CD4-positive, CD25-positive, alpha-beta regulatory T cell (primary cell): ENCODE data around the gene RHOBTB3. TPM values are rescaled to one million over a fixed set of nuclear protein-coding genes. Genes with fewer than 3 reads are reported as not detected.

Experiments used
- ATAC-seq, 2 donors: fragments of 150-1000 bp; cut with Tn5 transposase; one replicate each; pipeline ENCODE4 v1.10.0; 2021; ENCODE audit warnings: low read depth in 2 of 2, moderate number of reproducible peaks in 2 of 2, moderate library complexity in 1 of 2
- DNase-seq, 3 donors: peaks; one replicate each; pipeline versions ENCODE4 v3.0.0 to v3.0.0-alpha.2; 2012 to 2022; ENCODE audit warnings: mixed read lengths in 1 of 3
- H3K27ac ChIP-seq: one replicate; pipeline ENCODE4 v1.7.0; 2013; ENCODE audit warnings: mild to moderate bottlenecking, low read length; ENCODE audit not compliant: insufficient read depth, poor library complexity, severe bottlenecking
- H3K27me3 ChIP-seq: one replicate; pipeline ENCODE4 v1.7.0; 2013; ENCODE audit warnings: low read length; ENCODE audit not compliant: control insufficient read depth, insufficient read depth
- H3K36me3 ChIP-seq: one replicate; pipeline ENCODE4 v1.7.0; 2013; ENCODE audit warnings: mild to moderate bottlenecking, low read length, moderate library complexity; ENCODE audit not compliant: control insufficient read depth, insufficient read depth
- H3K4me1 ChIP-seq: 2 replicates; pipeline ENCODE4 v1.7.0; 2013; ENCODE audit warnings: mild to moderate bottlenecking, low read length; ENCODE audit not compliant: insufficient read depth, control insufficient read depth, poor library complexity, severe bottlenecking
- H3K4me3 ChIP-seq: one replicate; pipeline ENCODE4 v1.7.0; 2013; ENCODE audit warnings: low read depth, mild to moderate bottlenecking, low read length, moderate library complexity
- H3K9me3 ChIP-seq, 2 experiments: 1 replicate in 1 of 2; 2 replicates in 1 of 2; pipeline ENCODE4 v1.7.0; 2013; ENCODE audit warnings: low read length in 2 of 2, mild to moderate bottlenecking in 1 of 2, moderate library complexity in 1 of 2; ENCODE audit not compliant: control insufficient read depth in 2 of 2
- H3K27ac Mint-ChIP-seq, 3 donors: one replicate each; pipeline ENCODE4 v1.8.0; 2020 to 2022; ENCODE audit warnings: mild to moderate bottlenecking in 3 of 3, mixed read lengths in 3 of 3, moderate library complexity in 2 of 3
- H3K27me3 Mint-ChIP-seq: one replicate; pipeline ENCODE4 v1.8.0; 2022; ENCODE audit warnings: mild to moderate bottlenecking, mixed read lengths
- H3K36me3 Mint-ChIP-seq: one replicate; pipeline ENCODE4 v1.8.0; 2020; ENCODE audit warnings: mixed read lengths
- H3K4me1 Mint-ChIP-seq, 4 donors: one replicate each; pipeline ENCODE4 v1.8.0; 2020 to 2022; ENCODE audit warnings: mixed read lengths in 4 of 4, mild to moderate bottlenecking in 1 of 4
- H3K4me3 Mint-ChIP-seq, 4 donors: one replicate each; pipeline ENCODE4 v1.8.0; 2020 to 2022; ENCODE audit warnings: mild to moderate bottlenecking in 4 of 4, mixed read lengths in 4 of 4, moderate library complexity in 3 of 4
- H3K9me3 Mint-ChIP-seq, 7 donors: one replicate each; pipeline ENCODE4 v1.8.0; 2020 to 2022; ENCODE audit warnings: mixed read lengths in 7 of 7, mild to moderate bottlenecking in 3 of 7, moderate library complexity in 2 of 7
- polyA plus RNA-seq, 4 donors: library from polyadenylated mRNA; unstranded; fragments of 300-500 nt; fragmentation: Illumina TruSeq; gene quantifications; one replicate each; pipeline ENCODE4 v1.2.3, GENCODE V29; 2021
- total RNA-seq: library from RNA; stranded (reverse); gene quantifications from one replicate; pipeline ENCODE4 v1.2.3, GENCODE V29; 2022

Gene RHOBTB3
- total and polyA plus RNA-seq, 5 donors from 2014 or later: 1.4 to 2.8 (median 2.6) TPM

DNA sequence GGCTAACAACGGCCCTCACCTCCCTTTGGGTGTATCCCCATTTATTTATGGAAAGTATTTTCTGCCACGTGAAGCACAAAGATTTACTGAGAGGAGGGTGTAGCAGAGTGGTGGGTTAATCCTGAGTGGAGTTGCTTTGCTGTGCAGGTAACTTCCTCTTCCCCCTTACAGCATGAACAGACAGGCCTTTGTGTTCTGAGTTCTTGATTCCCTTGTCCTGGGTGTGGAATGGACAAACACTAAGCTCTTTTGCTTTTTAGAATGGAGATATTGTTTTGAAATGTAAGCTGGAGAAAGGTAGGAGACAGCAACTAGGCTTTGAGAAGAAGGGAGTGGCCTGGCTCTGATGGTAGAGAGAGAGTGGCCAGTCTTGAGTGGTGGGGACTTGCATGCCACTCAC is 108.5 kb downstream of the RHOBTB3 start:
- H3K27ac ChIP-seq: no peak overlapping the region
- Mint-ChIP-seq H3K27ac (peak overlapping the region in 1 of 3 donors; percentile 43), H3K4me3 (no peak overlapping the region), H3K36me3 (no peaks in the 10 kb centered on the region), H3K9me3 (no peaks in the 10 kb centered on the region), H3K4me1 (peaks cover 23 to 37% (median 26%) of the 10 kb centered on the region in 4 donors), H3K27me3 (peaks cover 4% of the 10 kb centered on the region)
- DNase-seq (no peak), ATAC-seq (no peak)
- H3K9me3 ChIP-seq: no peaks in the 10 kb centered on the region
- H3K27me3 ChIP-seq: no peaks in the 10 kb centered on the region
- H3K4me1 ChIP-seq: peaks cover 30% of the 10 kb centered on the region
- no peak overlapping the region for H3K4me3 ChIP-seq
- no peaks in the 10 kb centered on the region for H3K36me3 ChIP-seq

DNA sequence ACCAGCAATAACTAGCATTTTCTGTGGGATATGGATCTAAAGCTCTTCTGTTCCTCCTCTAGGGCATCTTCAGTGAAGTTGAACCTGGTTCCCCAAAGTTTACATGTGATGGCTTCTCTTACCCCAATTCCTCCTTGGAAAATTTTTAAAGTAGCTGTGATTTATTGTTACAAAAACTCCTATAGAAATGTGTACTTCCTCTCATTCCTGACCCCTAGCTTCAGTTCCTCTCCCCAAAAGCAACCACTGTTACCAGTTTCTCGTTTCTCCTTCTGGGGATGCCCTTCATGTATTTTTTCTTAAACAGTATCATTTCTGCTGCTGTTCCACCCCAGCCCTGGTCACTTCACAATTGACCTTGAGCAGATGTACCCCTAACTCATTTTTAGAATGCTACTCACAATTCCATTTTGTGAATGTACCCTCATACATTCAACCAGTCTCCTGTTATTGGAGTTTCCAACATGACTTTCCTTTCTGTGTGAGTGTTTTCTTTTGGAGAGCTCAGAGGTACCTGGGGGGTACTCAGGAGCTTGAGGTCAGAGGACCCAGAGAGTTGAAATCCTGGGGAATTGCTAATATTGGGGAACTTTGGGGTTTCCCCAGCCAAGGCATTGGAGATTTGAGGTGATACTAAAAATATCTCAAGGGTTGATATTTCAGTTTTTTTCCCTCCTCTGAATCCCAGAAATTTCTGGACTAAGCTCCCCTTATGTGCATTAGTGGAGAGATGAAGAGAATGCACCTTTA is 110.0 kb downstream of the RHOBTB3 start:
- Histone ChIP-seq H3K36me3 (no peaks in the 10 kb centered on the region), H3K4me3 (no peak overlapping the region), H3K9me3 (no peaks in the 10 kb centered on the region), H3K27me3 (no peaks in the 10 kb centered on the region), H3K4me1 (peaks cover 20% of the 10 kb centered on the region), H3K27ac (no peak overlapping the region)
- peaks cover 17 to 26% (median 23%) of the 10 kb centered on the region in 4 donors for H3K4me1 Mint-ChIP-seq
- H3K36me3 Mint-ChIP-seq: no peaks in the 10 kb centered on the region
- peak overlapping the region in 2 of 3 donors; percentile 66 to 69 for H3K27ac Mint-ChIP-seq
- no peak for ATAC-seq
- no peak overlapping the region for H3K4me3 Mint-ChIP-seq
- DNase-seq: no peak
- no peaks in the 10 kb centered on the region for H3K9me3 Mint-ChIP-seq
- H3K27me3 Mint-ChIP-seq: peaks cover 10% of the 10 kb centered on the region

DNA sequence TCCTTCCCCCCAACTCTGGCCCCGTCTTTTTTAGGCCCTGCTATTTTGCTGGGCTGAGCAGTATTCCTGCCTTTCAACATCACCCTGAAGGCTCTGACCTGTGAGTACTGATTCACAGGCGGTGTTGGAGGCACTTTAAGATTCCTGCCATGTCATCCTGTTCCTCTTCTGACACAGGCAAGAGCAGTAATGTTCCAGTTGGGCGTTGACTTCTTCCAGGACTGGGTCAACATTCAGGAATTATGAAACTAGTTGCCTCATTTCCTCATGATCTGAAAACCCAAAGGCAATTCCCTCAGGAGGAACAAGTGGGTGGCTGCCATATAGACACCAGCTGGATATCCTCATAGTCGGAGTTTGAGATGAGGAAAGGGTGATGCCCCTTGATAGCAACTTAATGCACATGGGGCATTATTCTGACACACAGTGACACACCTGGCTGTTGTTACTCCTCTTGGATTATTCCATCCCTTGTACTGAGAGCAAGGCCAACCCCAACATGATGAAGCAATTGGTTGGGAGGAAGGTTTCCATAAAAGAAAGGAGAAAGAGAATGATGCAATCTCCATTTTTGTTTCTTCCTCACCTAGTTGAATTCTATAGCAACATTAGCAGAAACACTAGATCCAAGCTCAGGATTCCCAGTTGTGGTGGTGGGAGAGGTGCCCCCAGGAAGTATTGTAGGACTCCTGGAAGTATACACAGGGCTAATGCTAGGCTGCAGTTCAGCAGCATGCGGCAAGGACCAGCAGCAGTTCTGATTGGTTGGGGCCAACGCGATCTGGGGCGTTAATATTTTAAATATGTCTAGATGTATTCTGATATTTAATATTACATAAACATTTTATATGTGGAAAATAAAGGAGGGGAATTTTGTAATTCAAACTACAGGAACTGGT is 111.0 kb downstream of the RHOBTB3 start:
- Mint-ChIP-seq H3K4me3 (peak overlapping the region in 1 of 4 donors; percentile 6), H3K36me3 (no peaks in the 10 kb centered on the region), H3K27me3 (peaks cover 10% of the 10 kb centered on the region), H3K4me1 (peaks cover 17 to 20% (median 18%) of the 10 kb centered on the region in 4 donors), H3K27ac (peak overlapping the region in 1 of 3 donors; percentile 94), H3K9me3 (no peaks in the 10 kb centered on the region)
- H3K27ac ChIP-seq: no peak overlapping the region
- no peaks in the 10 kb centered on the region for H3K36me3 ChIP-seq
- no peaks in the 10 kb centered on the region for H3K27me3 ChIP-seq
- H3K4me3 ChIP-seq: no peak overlapping the region
- no peaks in the 10 kb centered on the region for H3K9me3 ChIP-seq
- H3K4me1 ChIP-seq: peaks cover 13% of the 10 kb centered on the region
- DNase-seq (no peak), ATAC-seq (no peak)

DNA sequence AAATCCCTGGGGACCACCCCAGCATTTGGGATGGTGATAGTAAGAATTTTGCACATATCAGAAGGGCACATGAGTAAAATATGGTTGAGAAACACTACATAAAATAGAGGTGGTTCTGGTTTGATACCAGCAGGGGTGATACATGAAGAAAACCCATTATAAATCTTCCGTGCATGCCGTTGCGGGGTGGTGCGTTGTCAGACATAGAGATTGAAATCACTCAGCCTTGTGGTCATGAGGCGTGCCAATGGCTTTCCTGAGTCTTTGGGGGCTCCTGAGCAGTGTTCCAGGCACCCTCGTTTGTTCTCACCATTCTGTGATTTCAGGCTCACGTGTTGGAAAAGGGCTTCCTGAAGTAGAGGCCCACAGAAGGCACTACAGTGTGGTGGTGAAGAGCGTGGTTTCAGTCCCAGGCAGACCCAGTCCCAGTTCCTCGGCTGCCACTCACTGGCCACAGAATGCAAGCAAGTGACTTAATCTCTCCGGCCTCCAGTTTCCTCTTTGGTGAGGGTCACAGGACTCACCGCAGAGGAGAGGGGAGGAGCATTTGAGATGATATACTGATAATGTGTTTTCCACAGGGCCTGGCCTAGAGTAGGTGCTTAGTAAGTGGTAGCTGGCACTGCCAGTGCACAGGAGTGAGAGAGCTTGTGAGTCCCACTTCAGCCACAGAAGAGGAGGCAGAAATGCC is 111.9 kb downstream of the RHOBTB3 start:
- H3K4me3 Mint-ChIP-seq: peak overlapping the region; percentile 1 to 61 (median 22)
- Histone ChIP-seq H3K27me3 (peaks cover 2% of the 10 kb centered on the region), H3K27ac (no peak overlapping the region), H3K36me3 (no peaks in the 10 kb centered on the region), H3K4me1 (peaks cover 13% of the 10 kb centered on the region), H3K9me3 (no peaks in the 10 kb centered on the region), H3K4me3 (peak overlapping the region; percentile 13)
- no peaks in the 10 kb centered on the region for H3K36me3 Mint-ChIP-seq
- H3K4me1 Mint-ChIP-seq: peaks cover 12 to 19% (median 14%) of the 10 kb centered on the region in 4 donors
- DNase-seq (peak; percentile 25 to 80 (median 49)), ATAC-seq (peak; percentile 67 to 75)
- H3K27ac Mint-ChIP-seq: peak overlapping the region; percentile 84 to 94 (median 88)
- H3K9me3 Mint-ChIP-seq: no peaks in the 10 kb centered on the region
- H3K27me3 Mint-ChIP-seq: peaks cover 12% of the 10 kb centered on the region

DNA sequence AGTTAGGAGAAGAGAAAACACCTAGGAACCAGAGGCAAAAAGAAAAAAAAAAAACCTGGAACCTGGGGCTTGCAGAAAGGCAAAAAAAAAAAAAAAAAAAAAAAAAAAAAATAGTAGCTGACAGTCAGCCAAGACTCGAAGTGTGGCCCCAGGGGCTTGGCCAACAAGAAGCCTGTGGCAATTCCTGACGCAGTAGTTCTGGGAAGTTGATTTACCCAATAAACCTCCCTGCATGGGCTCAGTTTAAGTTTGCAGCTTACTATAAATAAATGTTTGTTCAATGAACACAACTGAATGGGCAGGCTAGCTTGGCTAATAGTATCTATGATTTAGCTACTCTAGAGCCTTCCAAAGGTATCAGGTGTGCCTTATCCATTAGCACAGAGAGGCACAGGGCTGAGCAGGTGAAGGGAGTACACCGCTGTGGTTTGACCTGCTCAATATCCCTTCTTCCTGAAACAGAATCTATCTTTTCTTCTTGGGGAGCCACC is 112.6 kb downstream of the RHOBTB3 start:
- peak overlapping the region in 1 of 3 donors; percentile 88 for H3K27ac Mint-ChIP-seq
- no peaks in the 10 kb centered on the region for H3K36me3 Mint-ChIP-seq
- peaks cover 12 to 19% (median 14%) of the 10 kb centered on the region in 4 donors for H3K4me1 Mint-ChIP-seq
- H3K4me3 Mint-ChIP-seq: no peak overlapping the region
- Histone ChIP-seq H3K4me3 (no peak overlapping the region), H3K27ac (no peak overlapping the region), H3K4me1 (peaks cover 13% of the 10 kb centered on the region), H3K27me3 (peaks cover 4% of the 10 kb centered on the region), H3K36me3 (no peaks in the 10 kb centered on the region), H3K9me3 (no peaks in the 10 kb centered on the region)
- ATAC-seq: no peak
- no peak for DNase-seq
- H3K9me3 Mint-ChIP-seq: no peaks in the 10 kb centered on the region
- H3K27me3 Mint-ChIP-seq: peaks cover 14% of the 10 kb centered on the region

DNA sequence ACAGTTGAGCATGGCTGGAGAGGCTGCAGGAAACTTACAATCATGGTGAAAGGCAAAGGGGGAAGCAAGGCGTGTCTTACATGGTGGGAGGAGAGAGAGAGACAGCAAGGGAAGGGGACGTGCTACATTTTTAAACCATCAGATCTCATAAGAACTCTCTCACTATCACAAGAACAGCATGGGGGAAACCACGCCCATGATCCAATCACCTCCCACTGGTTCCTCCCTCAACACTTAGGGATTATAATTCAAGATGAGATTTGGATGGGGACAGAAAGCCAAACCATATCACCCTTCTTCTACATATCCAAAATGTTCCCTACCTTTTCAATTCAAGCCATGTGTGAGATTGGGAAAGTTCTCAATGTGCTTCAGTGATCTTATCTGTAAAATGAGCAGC is 114.3 kb downstream of the RHOBTB3 start:
- Histone ChIP-seq H3K27me3 (peaks cover 4% of the 10 kb centered on the region), H3K4me1 (peaks cover 13% of the 10 kb centered on the region), H3K36me3 (no peaks in the 10 kb centered on the region), H3K27ac (no peak overlapping the region), H3K9me3 (no peaks in the 10 kb centered on the region), H3K4me3 (no peak overlapping the region)
- no peaks in the 10 kb centered on the region for H3K36me3 Mint-ChIP-seq
- ATAC-seq: no peak
- peaks cover 14% of the 10 kb centered on the region for H3K27me3 Mint-ChIP-seq
- H3K9me3 Mint-ChIP-seq: no peaks in the 10 kb centered on the region
- peaks cover 11 to 19% (median 12%) of the 10 kb centered on the region in 4 donors for H3K4me1 Mint-ChIP-seq
- no peak overlapping the region for H3K4me3 Mint-ChIP-seq
- peak overlapping the region in 1 of 3 donors; percentile 13 for H3K27ac Mint-ChIP-seq
- no peak for DNase-seq
